HepG2 (cell line): ENCODE data around the gene NCKAP5L. TPM values are rescaled to one million over a fixed set of nuclear protein-coding genes. Genes with fewer than 3 reads are reported as not detected.

Experiments
- AGO2 ChIP-seq: fragments of 200-400 bp; formaldehyde crosslinking; optimal IDR thresholded peaks from 2 replicates; pipeline ENCODE3; 2017; ENCODE audit warnings: mild to moderate bottlenecking, low read depth, low read length, moderate library complexity
- CCDC6 ChIP-seq: sonication (generic); formaldehyde crosslinking; IDR thresholded peaks from 2 replicates; pipeline ENCODE4 v1.8.1; 2022; ENCODE audit warnings: mild to moderate bottlenecking, missing genetic modification reagents, moderate library complexity
- GABPB1 ChIP-seq: IDR thresholded peaks from 2 replicates; pipeline ENCODE4 v1.6.1; 2016; ENCODE audit warnings: mild to moderate bottlenecking, missing genetic modification reagents, moderate library complexity, missing compliant biosample characterization
- GATAD2A ChIP-seq: IDR thresholded peaks from 2 replicates; pipeline ENCODE4 v1.6.1; 2016
- HMGXB3 ChIP-seq: sonication (generic); formaldehyde crosslinking; IDR thresholded peaks from 2 replicates; pipeline ENCODE4 v1.4.0; 2020; ENCODE audit warnings: missing genetic modification reagents, borderline replicate concordance
- HNF1B ChIP-seq: sonication (generic); formaldehyde crosslinking; IDR thresholded peaks from 2 replicates; pipeline ENCODE4 v1.5.1; 2020; ENCODE audit warnings: mild to moderate bottlenecking, moderate library complexity, missing genetic modification reagents
- LCORL ChIP-seq, 2 experiments: fragments of 450-650 bp in 1 of 2; sonication (generic) in 1 of 2; formaldehyde crosslinking in 1 of 2; IDR thresholded peaks; 2 replicates each; pipeline versions ENCODE4 v1.5.0 to v1.6.1; 2017 to 2020; ENCODE audit warnings: antibody characterized with exemption in 1 of 2, missing genetic modification reagents in 1 of 2
- LRRFIP1 ChIP-seq: sonication (generic); formaldehyde crosslinking; conservative IDR thresholded peaks from 2 replicates; pipeline ENCODE4 v1.4.0; 2020; ENCODE audit warnings: missing genetic modification reagents
- NR2F2 ChIP-seq: IDR thresholded peaks from 2 replicates; pipeline ENCODE4 v1.6.1; 2012; ENCODE audit warnings: low read depth, inconsistent platforms, borderline replicate concordance
- PAWR ChIP-seq: sonication (generic); formaldehyde crosslinking; IDR thresholded peaks from 2 replicates; pipeline ENCODE4 v1.4.0; 2020; ENCODE audit warnings: missing genetic modification reagents, mild to moderate bottlenecking, borderline replicate concordance
- POLR2AphosphoS2 ChIP-seq: IDR thresholded peaks from 2 replicates; pipeline ENCODE4 v1.6.1; 2011; ENCODE audit warnings: low read depth, low read length, improper control_type of control experiment
- PRMT3 ChIP-seq: sonication (generic); formaldehyde crosslinking; IDR thresholded peaks from 2 replicates; pipeline ENCODE4 v1.8.1; 2022; ENCODE audit warnings: low read depth, mild to moderate bottlenecking, moderate library complexity, missing genetic modification reagents, borderline replicate concordance
- PTBP1 ChIP-seq: fragments of 200-400 bp; formaldehyde crosslinking; IDR thresholded peaks from 2 replicates; pipeline ENCODE4 v1.6.1; 2018; ENCODE audit warnings: low read length, low read depth; ENCODE audit not compliant: poor library complexity, severe bottlenecking
- RBM22 ChIP-seq: fragments of 200-400 bp; formaldehyde crosslinking; optimal IDR thresholded peaks from 2 replicates; pipeline ENCODE3; 2017; ENCODE audit warnings: mild to moderate bottlenecking, low read length, moderate library complexity
- SIN3B ChIP-seq: fragments of 150-350 bp; IDR thresholded peaks from 2 replicates; pipeline ENCODE4 v1.6.1; 2014; ENCODE audit warnings: low read length
- SOX5 ChIP-seq: IDR thresholded peaks from 2 replicates; pipeline ENCODE4 v1.6.1; 2016; ENCODE audit warnings: borderline replicate concordance
- TARDBP ChIP-seq: sonication (generic); formaldehyde crosslinking; IDR thresholded peaks from 2 replicates; pipeline ENCODE4 v1.8.0; 2022; ENCODE audit warnings: mild to moderate bottlenecking, missing genetic modification reagents
- ZBTB1 ChIP-seq: sonication (generic); formaldehyde crosslinking; IDR thresholded peaks from 2 replicates; pipeline ENCODE4 v1.4.0; 2020; ENCODE audit warnings: missing genetic modification reagents, borderline replicate concordance
- ZFP82 ChIP-seq: sonication (generic); formaldehyde crosslinking; IDR thresholded peaks from 2 replicates; pipeline ENCODE4 v1.5.1; 2020; ENCODE audit warnings: mild to moderate bottlenecking, missing genetic modification reagents, borderline replicate concordance
- ZNF350 ChIP-seq: sonication (generic); formaldehyde crosslinking; IDR thresholded peaks from 2 replicates; pipeline ENCODE4 v1.4.0; 2020; ENCODE audit warnings: mild to moderate bottlenecking, low read depth, missing genetic modification reagents, borderline replicate concordance
- ZNF782 ChIP-seq: sonication (generic); formaldehyde crosslinking; IDR thresholded peaks from 2 replicates; pipeline ENCODE4 v1.4.0; 2020; ENCODE audit warnings: missing genetic modification reagents, mild to moderate bottlenecking, borderline replicate concordance
- polyA plus RNA-seq, 8 experiments: library from polyadenylated mRNA; depleted of rRNA in 3 of 8; stranded (reverse) in 7 of 8; unstranded in 1 of 8; fragments of >200 nt; fragmentation: Illumina TruSeq in 4 of 8; extraction: Trizol in 4 of 8; gene quantifications; 2 replicates each; pipeline versions ENCODE4 v1.2.1 to v1.2.3, GENCODE V29; 2011 to 2016; ENCODE audit warnings: low read depth in 4 of 8, missing spikeins in 1 of 8, mixed read lengths in 1 of 8; ENCODE audit not compliant: insufficient read depth in 1 of 8
- total RNA-seq, 5 experiments: library from RNA; depleted of rRNA; stranded (reverse); fragments of >200 nt; fragmentation: Illumina TruSeq; extraction: Trizol; gene quantifications; 2 replicates each; pipeline ENCODE4 v1.2.3, GENCODE V29; 2016; ENCODE audit warnings: low read depth in 1 of 5

NCKAP5L gene
- total and polyA plus RNA-seq, 2 of the 13 experiments (the other 11 are each of a cell fraction or from before 2014, with no cell fraction given), result 4.1 to 9.0 TPM

GRCh38 chr12:49750027-49750995 is 77.9 kb downstream of the NCKAP5L start (continued):
- TF ChIP-seq AGO2, result no peak
- TF ChIP-seq PTBP1, result no peak
- no peak for TF ChIP-seq ZBTB1
- no peak for TF ChIP-seq ZFP82 (CRISPR knock-in tag)
- no peak for TF ChIP-seq LRRFIP1
- no peak for TF ChIP-seq PRMT3 (CRISPR knock-in tag)
- TF ChIP-seq SOX5 (CRISPR knock-in tag), result no peak
- TF ChIP-seq SIN3B, result no peak
- no peak for TF ChIP-seq GABPB1 (CRISPR knock-in tag)
- no peak for TF ChIP-seq HMGXB3 (CRISPR knock-in tag)
- TF ChIP-seq ZNF782 (CRISPR knock-in tag), result no peak
- 0 out of 2 replicates have a peak, but pooled peaks have one; percentile 42 for TF ChIP-seq CCDC6 (CRISPR knock-in tag)
- TF ChIP-seq GATAD2A (CRISPR knock-in tag), result peak; percentile 34; the same call in 1 of the 2 replicates
- no peak for TF ChIP-seq NR2F2
- TF ChIP-seq POLR2AphosphoS2, result 0 out of 2 replicates have a peak, but pooled peaks have one; percentile 52
- no peak for TF ChIP-seq PAWR (CRISPR knock-in tag)
- TF ChIP-seq LCORL (IDR thresholded peaks at IDR 0.05), result no peak
- no peak for TF ChIP-seq LCORL (CRISPR knock-in tag; IDR thresholded peaks at IDR 0.05)
- TF ChIP-seq TARDBP (CRISPR knock-in tag), result no peak
- no peak for TF ChIP-seq ZNF350 (CRISPR knock-in tag)
- no peak for TF ChIP-seq HNF1B (CRISPR knock-in tag)
- peak; percentile 56 for TF ChIP-seq RBM22
